Astrocyte (in vitro differentiated cells and primary cell): ENCODE measurements around the gene PTPRC. TPM values are rescaled to one million over a fixed set of nuclear protein-coding genes. Genes with fewer than 3 reads are reported as not detected.

ENCODE experiments used
- DNase-seq: peaks from one replicate; pipeline ENCODE4 v3.0.0-alpha.2; 2010; ENCODE audit warnings: low read depth
- FAIRE-seq: peaks from 2 replicates; lab custom pipeline; 2011; peaks lifted over from hg19 to GRCh38; lab: Jason Lieb, UNC
- H2AFZ ChIP-seq: 2 replicates; pipeline ENCODE4 v1.6.0; 2012; ENCODE audit warnings: low read depth, low read length, inconsistent platforms
- H3K27ac ChIP-seq: 2 replicates; pipeline ENCODE4 v1.5.1; 2011; ENCODE audit warnings: low read depth, low read length, inconsistent platforms
- H3K27me3 ChIP-seq: 2 replicates; pipeline ENCODE4 v1.6.0; 2011; ENCODE audit warnings: low read length, inconsistent platforms; ENCODE audit not compliant: insufficient read depth
- H3K36me3 ChIP-seq: 2 replicates; pipeline ENCODE4 v1.5.1; 2011; ENCODE audit warnings: low read length, inconsistent platforms; ENCODE audit not compliant: insufficient read depth
- H3K4me1 ChIP-seq: 2 replicates; pipeline ENCODE4 v1.5.1; 2011; ENCODE audit warnings: low read length, inconsistent platforms; ENCODE audit not compliant: insufficient read depth
- H3K4me2 ChIP-seq: 2 replicates; pipeline ENCODE4 v1.6.0; 2012; ENCODE audit warnings: low read length, inconsistent platforms
- H3K4me3 ChIP-seq: 2 replicates; pipeline ENCODE4 v1.5.1; 2011; ENCODE audit warnings: low read depth, mild to moderate bottlenecking, low read length, inconsistent platforms; ENCODE audit not compliant: insufficient read depth
- H3K79me2 ChIP-seq: 2 replicates; pipeline ENCODE4 v1.6.0; 2012; ENCODE audit warnings: mild to moderate bottlenecking, low read length, inconsistent platforms; ENCODE audit not compliant: insufficient read depth
- H3K9ac ChIP-seq: 2 replicates; pipeline ENCODE4 v1.6.0; 2012; ENCODE audit warnings: mild to moderate bottlenecking, low read length, inconsistent platforms
- H3K9me3 ChIP-seq: 2 replicates; pipeline ENCODE4 v1.5.1; 2012; ENCODE audit warnings: low read depth, mild to moderate bottlenecking, low read length, inconsistent platforms; ENCODE audit not compliant: insufficient read depth
- H4K20me1 ChIP-seq: 2 replicates; pipeline ENCODE4 v1.6.0; 2012; ENCODE audit warnings: low read length, inconsistent platforms; ENCODE audit not compliant: insufficient read depth
- H3K27ac Mint-ChIP-seq: one replicate; pipeline ENCODE4 v1.8.0; 2021; ENCODE audit warnings: mild to moderate bottlenecking, mixed read lengths; ENCODE audit not compliant: unreplicated experiment
- H3K27me3 Mint-ChIP-seq: one replicate; pipeline ENCODE4 v1.8.0; 2021; ENCODE audit warnings: low read depth, mixed read lengths; ENCODE audit not compliant: unreplicated experiment
- H3K36me3 Mint-ChIP-seq: one replicate; pipeline ENCODE4 v1.8.0; 2021; ENCODE audit warnings: low read depth, mixed read lengths; ENCODE audit not compliant: unreplicated experiment
- H3K4me1 Mint-ChIP-seq: one replicate; pipeline ENCODE4 v1.8.0; 2021; ENCODE audit warnings: low read depth, mixed read lengths; ENCODE audit not compliant: unreplicated experiment
- H3K4me3 Mint-ChIP-seq: one replicate; pipeline ENCODE4 v1.8.0; 2021; ENCODE audit warnings: mild to moderate bottlenecking, moderate library complexity, mixed read lengths; ENCODE audit not compliant: unreplicated experiment
- H3K9me3 Mint-ChIP-seq: one replicate; pipeline ENCODE4 v1.8.0; 2021; ENCODE audit warnings: mild to moderate bottlenecking, mixed read lengths; ENCODE audit not compliant: unreplicated experiment
- CTCF ChIP-seq: IDR thresholded peaks from 2 replicates; pipeline ENCODE4 v1.5.1; 2011; ENCODE audit warnings: low read depth, mild to moderate bottlenecking, inconsistent platforms, low read length, moderate library complexity; ENCODE audit not compliant: insufficient read depth
- EZH2 ChIP-seq: IDR thresholded peaks from 2 replicates; pipeline ENCODE4 v1.6.1; 2012; ENCODE audit warnings: mild to moderate bottlenecking, low read length, inconsistent platforms; ENCODE audit not compliant: insufficient read depth
- total RNA-seq: library from RNA; stranded (reverse); gene quantifications from 2 replicates; pipeline ENCODE4 v1.2.1, GENCODE V29; 2021

The PTPRC gene
- total RNA-seq, 1 donor from 2014 or later: 0.20 TPM

DNA sequence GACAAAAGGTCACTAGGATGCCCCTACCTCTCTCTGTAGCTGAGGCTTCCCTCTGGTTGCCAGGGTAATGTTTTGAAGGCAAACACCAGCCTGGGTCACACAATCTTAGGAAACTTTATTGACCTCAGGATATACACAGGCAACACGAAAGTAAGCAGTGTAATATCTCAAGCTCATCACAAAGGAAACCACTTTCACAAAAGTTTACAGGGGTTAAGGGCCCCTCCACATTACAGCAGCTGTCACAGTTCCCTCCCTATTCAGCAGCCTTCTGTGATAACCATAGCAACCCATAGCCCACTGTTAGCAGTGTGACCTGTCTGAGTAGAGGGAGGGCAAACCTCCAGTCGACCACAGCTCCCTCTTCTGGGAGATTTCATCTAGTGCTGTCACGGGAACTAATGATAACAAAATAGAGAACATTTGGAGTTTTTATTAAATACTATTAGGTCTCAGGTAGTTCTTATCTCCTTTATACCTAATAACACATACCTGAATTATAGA is 149.8 kb downstream of the PTPRC start:
- no peaks in the 10 kb centered on the region for H3K27me3 Mint-ChIP-seq
- H3K4me1 Mint-ChIP-seq: peaks cover 12% of the 10 kb centered on the region
- Histone ChIP-seq H3K9me3 (no peaks in the 10 kb centered on the region), H3K27ac (no peak overlapping the region), H2AFZ (no peak overlapping the region), H3K79me2 (no peaks in the 10 kb centered on the region), H3K36me3 (no peaks in the 10 kb centered on the region), H3K4me1 (no peaks in the 10 kb centered on the region), H3K4me3 (no peak overlapping the region), H3K4me2 (no peak overlapping the region), H4K20me1 (no peaks in the 10 kb centered on the region), H3K9ac (no peak overlapping the region), H3K27me3 (no peaks in the 10 kb centered on the region)
- H3K4me3 Mint-ChIP-seq: no peak overlapping the region
- no peak for DNase-seq
- no peaks in the 10 kb centered on the region for H3K36me3 Mint-ChIP-seq
- H3K27ac Mint-ChIP-seq: peak overlapping the region; percentile 93
- no peaks in the 10 kb centered on the region for H3K9me3 Mint-ChIP-seq
- TF ChIP-seq CTCF: peak; percentile 16
- TF ChIP-seq EZH2: no peak
- FAIRE-seq: no peak

- TF ChIP-seq CTCF (no peak), EZH2 (no peak)
- peaks cover 11% of the 10 kb centered on the region for H3K9me3 ChIP-seq
- H3K4me2 ChIP-seq: no peak overlapping the region
- H3K9ac ChIP-seq: no peak overlapping the region
- no peak overlapping the region for H3K27ac Mint-ChIP-seq
- peaks cover 13% of the 10 kb centered on the region for H3K9me3 Mint-ChIP-seq
- peaks cover 16% of the 10 kb centered on the region for H3K4me1 Mint-ChIP-seq
- peaks cover 3% of the 10 kb centered on the region for H3K36me3 Mint-ChIP-seq
- no peak for DNase-seq
- H3K79me2 ChIP-seq: no peaks in the 10 kb centered on the region
- H2AFZ ChIP-seq: no peak overlapping the region
- H3K27me3 Mint-ChIP-seq: no peaks in the 10 kb centered on the region
- H3K4me3 Mint-ChIP-seq: no peak overlapping the region
- no peaks in the 10 kb centered on the region for H4K20me1 ChIP-seq
- no peak overlapping the region for H3K4me3 ChIP-seq
- no peak for FAIRE-seq
- H3K36me3 ChIP-seq: no peaks in the 10 kb centered on the region
- H3K27ac ChIP-seq: no peak overlapping the region
- no peaks in the 10 kb centered on the region for H3K27me3 ChIP-seq
- no peaks in the 10 kb centered on the region for H3K4me1 ChIP-seq
These were observed 154.9 kb downstream of the PTPRC start for GRCh38 chr1:198793714-198794113.

DNA sequence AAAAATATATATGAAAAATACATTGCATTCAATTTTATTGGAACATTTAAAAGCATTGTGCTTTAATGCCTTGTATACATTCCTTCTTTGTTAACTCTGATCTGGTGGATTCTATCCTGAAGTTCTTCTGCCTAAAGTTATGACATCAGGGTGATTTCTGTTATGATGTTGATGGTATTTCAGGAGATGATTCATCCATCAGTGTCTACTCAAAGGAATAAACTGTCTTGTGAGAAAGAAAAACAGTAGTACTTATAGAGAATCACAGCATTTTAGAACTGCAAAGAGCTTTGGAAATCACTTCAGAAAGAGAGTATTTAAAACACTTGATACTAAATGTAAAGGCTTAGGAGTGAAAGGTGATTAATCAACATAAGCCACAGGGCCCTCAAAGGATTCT is 155.7 kb downstream of the PTPRC start:
- no peak for FAIRE-seq
- H3K27ac ChIP-seq: no peak overlapping the region
- peaks cover 11% of the 10 kb centered on the region for H3K4me1 Mint-ChIP-seq
- no peak overlapping the region for H3K4me2 ChIP-seq
- no peaks in the 10 kb centered on the region for H3K79me2 ChIP-seq
- peak; percentile 42 for DNase-seq
- H3K27me3 Mint-ChIP-seq: no peaks in the 10 kb centered on the region
- H3K36me3 ChIP-seq: no peaks in the 10 kb centered on the region
- H4K20me1 ChIP-seq: no peaks in the 10 kb centered on the region
- no peak overlapping the region for H3K4me3 ChIP-seq
- H3K9me3 ChIP-seq: peaks cover 11% of the 10 kb centered on the region
- no peak overlapping the region for H2AFZ ChIP-seq
- H3K4me1 ChIP-seq: no peaks in the 10 kb centered on the region
- H3K9me3 Mint-ChIP-seq: peaks cover 13% of the 10 kb centered on the region
- H3K27ac Mint-ChIP-seq: peak overlapping the region; percentile 20
- no peak for TF ChIP-seq CTCF
- no peak for TF ChIP-seq EZH2
- no peak overlapping the region for H3K4me3 Mint-ChIP-seq
- peaks cover 3% of the 10 kb centered on the region for H3K36me3 Mint-ChIP-seq
- no peak overlapping the region for H3K9ac ChIP-seq
- no peaks in the 10 kb centered on the region for H3K27me3 ChIP-seq
